Smooth muscle cell (in vitro differentiated cells): ENCODE data around the gene OR2M2. TPM values are rescaled to one million over a fixed set of nuclear protein-coding genes. Genes with fewer than 3 reads are reported as not detected.

Source experiments
- DNase-seq: peaks from one replicate; lab custom pipeline; 2025; ENCODE audit not compliant: unreplicated experiment; lab: John Stamatoyannopoulos, UW
- H2AFZ ChIP-seq: fragments of 200-600 bp; sonication (generic); 2 replicates; pipeline ENCODE4 v1.6.0; 2016; ENCODE audit warnings: antibody characterized with exemption, low read depth, mild to moderate bottlenecking
- H3F3A ChIP-seq: fragments of 200-600 bp; sonication (generic); 2 replicates; pipeline ENCODE4 v1.6.0; 2017; ENCODE audit warnings: antibody characterized with exemption, low read depth
- H3K27ac ChIP-seq: fragments of 200-600 bp; sonication (generic); 2 replicates; pipeline ENCODE4 v1.5.1; 2016; ENCODE audit warnings: low read depth, mild to moderate bottlenecking
- H3K27me3 ChIP-seq: fragments of 200-600 bp; sonication (generic); 2 replicates; pipeline ENCODE4 v1.6.1; 2016; ENCODE audit warnings: low read depth, mild to moderate bottlenecking
- H3K36me3 ChIP-seq: fragments of 200-600 bp; sonication (generic); 2 replicates; pipeline ENCODE4 v1.5.1; 2016; ENCODE audit warnings: low read depth
- H3K4me1 ChIP-seq: fragments of 200-600 bp; sonication (generic); 2 replicates; pipeline ENCODE4 v1.5.1; 2016; ENCODE audit warnings: low read depth
- H3K4me2 ChIP-seq: fragments of 200-600 bp; sonication (generic); 2 replicates; pipeline ENCODE4 v1.6.0; 2016; ENCODE audit warnings: mild to moderate bottlenecking
- H3K4me3 ChIP-seq: fragments of 200-600 bp; sonication (generic); 2 replicates; pipeline ENCODE4 v1.5.1; 2016; ENCODE audit warnings: mild to moderate bottlenecking
- H3K79me2 ChIP-seq: fragments of 200-600 bp; sonication (generic); 2 replicates; pipeline ENCODE4 v1.6.0; 2016; ENCODE audit warnings: low read depth, mild to moderate bottlenecking
- H3K9ac ChIP-seq: fragments of 200-600 bp; sonication (generic); 2 replicates; pipeline ENCODE4 v1.6.0; 2016; ENCODE audit warnings: low read depth
- H3K9me3 ChIP-seq: fragments of 200-600 bp; sonication (generic); replicated peaks from 2 replicates; pipeline ENCODE4 v1.5.1; 2016; ENCODE audit warnings: low read depth
- H4K20me1 ChIP-seq: fragments of 200-600 bp; sonication (generic); 2 replicates; pipeline ENCODE4 v1.6.0; 2016; ENCODE audit warnings: low read depth
- CTCF ChIP-seq: fragments of 200-600 bp; sonication (generic); IDR thresholded peaks from 2 replicates; pipeline ENCODE4 v1.5.1; 2017; ENCODE audit warnings: borderline replicate concordance, mild to moderate bottlenecking, antibody characterized with exemption; ENCODE audit not compliant: insufficient read depth, poor library complexity, severe bottlenecking
- WGBS: methylation state at CpG from one replicate; pipeline ENCODE4 v1.1.7; 2016; ENCODE audit warnings: low lambda C conversion rate; 5-methylcytosine and 5-hydroxymethylcytosine counted together
- polyA plus RNA-seq: library from polyadenylated mRNA; unstranded; fragments of >200 nt; fragmentation: Nextera tagmentation; extraction: Ambion mirVana; gene quantifications from 2 replicates; pipeline ENCODE4 v1.2.1, GENCODE V29; 2016
- total RNA-seq: library from RNA; depleted of rRNA; stranded (reverse); fragments of >200 nt; gene quantifications from 2 replicates; pipeline ENCODE4 v1.2.3, GENCODE V29; 2014

OR2M2 gene
- total RNA-seq (not detected in 2 replicates), polyA plus RNA-seq (not detected in 2 replicates)

- Histone ChIP-seq H3K9ac (no peak within 1 kb of the TSS), H2AFZ (no peak within 1 kb of the TSS), H3K27me3 (no peaks in the 10 kb centered on the region), H3K9me3 (peaks cover 8% of the 10 kb centered on the region), H3K4me2 (no peak within 1 kb of the TSS), H3K36me3 (no peaks in the 10 kb centered on the region), H3K27ac (no peak within 1 kb of the TSS), H3F3A (no peaks in the 10 kb centered on the region), H4K20me1 (no peaks in the 10 kb centered on the region), H3K79me2 (no peaks in the 10 kb centered on the region), H3K4me3 (no peak within 1 kb of the TSS), H3K4me1 (no peaks in the 10 kb centered on the region)
- DNase-seq: no peak
- TF ChIP-seq CTCF: no peak
Observed at GRCh38 chr1:248174521-248174920, at the start of gene OR2M2. Gene OR2M2, plus strand, starts transcription at chr1:248174821. Its CDS starts 5,165 bp downstream, at chr1:248179986.

- TF ChIP-seq CTCF: no peak
- Histone ChIP-seq H3K36me3 (no peaks in the 10 kb centered on the region), H3K79me2 (no peaks in the 10 kb centered on the region), H3K4me3 (no peak overlapping the region), H2AFZ (no peak overlapping the region), H3K9ac (no peak overlapping the region), H3K4me2 (no peak overlapping the region), H4K20me1 (no peaks in the 10 kb centered on the region), H3K9me3 (peaks cover 9% of the 10 kb centered on the region), H3K4me1 (no peaks in the 10 kb centered on the region), H3F3A (no peaks in the 10 kb centered on the region), H3K27ac (no peak overlapping the region), H3K27me3 (no peaks in the 10 kb centered on the region)
- 80% methylated on average over 5 of the region's 5 CpGs for WGBS
- no peak for DNase-seq
Observed at GRCh38 chr1:248127653-248128052, 47.0 kb upstream of the OR2M2 start.

GRCh38 chr1:248136811-248137210, 37.8 kb upstream of the OR2M2 start:
- Histone ChIP-seq H3K9me3 (peaks cover 17% of the 10 kb centered on the region), H3K4me3 (no peak overlapping the region), H3K9ac (no peak overlapping the region), H3K27me3 (no peaks in the 10 kb centered on the region), H3K27ac (no peak overlapping the region), H3K79me2 (no peaks in the 10 kb centered on the region), H4K20me1 (no peaks in the 10 kb centered on the region), H3K4me2 (no peak overlapping the region), H3F3A (no peaks in the 10 kb centered on the region), H3K36me3 (no peaks in the 10 kb centered on the region), H3K4me1 (no peaks in the 10 kb centered on the region), H2AFZ (no peak overlapping the region)
- DNase-seq: no peak
- no peak for TF ChIP-seq CTCF
- 86% methylated on average over 21 of the region's 21 CpGs for WGBS

GRCh38 chr1:248140846-248141245, 33.8 kb upstream of the OR2M2 start:
- Histone ChIP-seq H3K9me3 (peaks cover 7% of the 10 kb centered on the region), H3K36me3 (no peaks in the 10 kb centered on the region), H3K4me3 (no peak overlapping the region), H3F3A (no peaks in the 10 kb centered on the region), H3K79me2 (no peaks in the 10 kb centered on the region), H3K27ac (no peak overlapping the region), H3K27me3 (no peaks in the 10 kb centered on the region), H3K4me2 (no peak overlapping the region), H4K20me1 (no peaks in the 10 kb centered on the region), H3K9ac (no peak overlapping the region), H3K4me1 (no peaks in the 10 kb centered on the region), H2AFZ (no peak overlapping the region)
- 44% methylated on average over 1 of the region's 1 CpG for WGBS
- DNase-seq: no peak
- TF ChIP-seq CTCF: no peak
